T-helper 2 cell treated with Interferon-gamma antibody and Interleukin-4, amounts not matched to agents 100 ng/mL and 5 ng/mL, for 36 hours (primary cell): ENCODE data around the gene KCNT1. TPM values are rescaled to one million over a fixed set of nuclear protein-coding genes. Genes with fewer than 3 reads are reported as not detected.
"Not testable (repeated sequence)": the region's sequence is repeated elsewhere in the genome, so short reads cannot be mapped to it uniquely, and the experiment has no call there.

ENCODE experiments used
- intact Hi-C: fragments of 100-400 bp; cut with micrococcal nuclease; formaldehyde crosslinking; loops from one replicate; pipeline ENCODE4 v1.15.1; 2023
- total RNA-seq: library from RNA; stranded (reverse); gene quantifications from 2 replicates; pipeline ENCODE4 v1.2.3, GENCODE V29; 2022

The KCNT1 gene
- not detected in 2 replicates for total RNA-seq

- intact Hi-C loops = no loop called here
Observed at GRCh38 chr9:135701959-135702721, at the start of gene KCNT1. TSS of gene KCNT1 (plus strand) at chr9:135702185. CDS start at chr9:135702259, 74 bp downstream.

GRCh38 chr9:135655317-135655716 lies 46.7 kb upstream of the KCNT1 start:
- intact Hi-C loops = no loop called here

- intact Hi-C loops = no loop called here
Observed at GRCh38 chr9:135657416-135657815, 44.6 kb upstream of the KCNT1 start.

- intact Hi-C loops = no loop called here
Observed at GRCh38 chr9:135659252-135659651, 42.7 kb upstream of the KCNT1 start.

- intact Hi-C loops = no loop called here
Observed at GRCh38 chr9:135660407-135660806, 41.6 kb upstream of the KCNT1 start.

GRCh38 chr9:135661816-135662560 lies 40.0 kb upstream of the KCNT1 start:
- intact Hi-C loops = no loop called here

GRCh38 chr9:135662758-135663450 lies 39.1 kb upstream of the KCNT1 start, which contains the start of gene LCN9:
TSS of gene LCN9 (plus strand) at chr9:135663309. CDS start at chr9:135663322, 13 bp downstream.
- intact Hi-C loops = no loop called here

GRCh38 chr9:135663451-135663770 lies 38.6 kb upstream of the KCNT1 start:
- intact Hi-C loops = no loop called here

GRCh38 chr9:135663857-135664256 lies 38.1 kb upstream of the KCNT1 start:
- intact Hi-C loops = no loop called here

GRCh38 chr9:135664266-135664665 lies 37.7 kb upstream of the KCNT1 start:
- intact Hi-C loops = no loop called here

- intact Hi-C loops = no loop called here
Observed at GRCh38 chr9:135664801-135665794, 36.9 kb upstream of the KCNT1 start.

GRCh38 chr9:135665795-135666189 lies 36.2 kb upstream of the KCNT1 start:
- intact Hi-C loops = no loop called here

- intact Hi-C loops = no loop called here
Observed at GRCh38 chr9:135666534-135667462, 35.2 kb upstream of the KCNT1 start.

GRCh38 chr9:135667463-135668001 lies 34.5 kb upstream of the KCNT1 start:
- intact Hi-C loops = no loop called here

- intact Hi-C loops = not testable (repeated sequence)
Observed at GRCh38 chr9:135669018-135669417, 33.0 kb upstream of the KCNT1 start.

- intact Hi-C loops = no loop called here
Observed at GRCh38 chr9:135669616-135670285, 32.2 kb upstream of the KCNT1 start.

GRCh38 chr9:135670721-135671590 lies 31.0 kb upstream of the KCNT1 start:
- intact Hi-C loops = no loop called here

- intact Hi-C loops = no loop called here
Observed at GRCh38 chr9:135671591-135672041, 30.4 kb upstream of the KCNT1 start.
